ENCODE data around the gene ANTXR2.

ANTXR2 gene

DNA sequence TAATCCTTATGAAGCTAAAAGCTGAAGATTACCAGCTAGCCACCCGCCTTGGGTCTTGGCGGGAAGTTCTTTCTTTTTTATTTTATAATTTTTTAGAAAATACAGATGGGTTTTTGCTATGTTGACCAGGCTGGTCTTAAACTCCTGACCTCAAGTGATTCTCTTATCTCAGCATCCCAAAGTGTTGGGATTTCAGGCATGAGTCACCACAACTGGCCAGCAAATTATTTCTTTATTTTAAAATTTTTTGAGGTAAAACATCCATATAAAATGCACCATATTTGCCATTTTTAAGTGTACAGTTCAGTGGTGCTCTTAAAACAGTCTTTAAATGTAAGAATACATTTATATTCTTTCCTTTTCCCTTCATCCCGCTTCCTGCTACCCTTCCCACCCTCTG, 40.6 kb upstream of the ANTXR2 start:
- Histone ChIP-seq H3K27ac (no peak overlapping the region), H3K36me3 (replicated peaks) (no peaks in the 10 kb centered on the region), H3K27me3 (replicated peaks) (no peaks in the 10 kb centered on the region), H3K4me3 (ENCODE audit: low read depth, low read length) (no peak overlapping the region)
- in situ Hi-C loops (cut with HindIII; ENCODE audit: low pct_ligation_motif_present, low sequenced_read_pairs) = no loop called here
- TF ChIP-seq, protein P1, sequence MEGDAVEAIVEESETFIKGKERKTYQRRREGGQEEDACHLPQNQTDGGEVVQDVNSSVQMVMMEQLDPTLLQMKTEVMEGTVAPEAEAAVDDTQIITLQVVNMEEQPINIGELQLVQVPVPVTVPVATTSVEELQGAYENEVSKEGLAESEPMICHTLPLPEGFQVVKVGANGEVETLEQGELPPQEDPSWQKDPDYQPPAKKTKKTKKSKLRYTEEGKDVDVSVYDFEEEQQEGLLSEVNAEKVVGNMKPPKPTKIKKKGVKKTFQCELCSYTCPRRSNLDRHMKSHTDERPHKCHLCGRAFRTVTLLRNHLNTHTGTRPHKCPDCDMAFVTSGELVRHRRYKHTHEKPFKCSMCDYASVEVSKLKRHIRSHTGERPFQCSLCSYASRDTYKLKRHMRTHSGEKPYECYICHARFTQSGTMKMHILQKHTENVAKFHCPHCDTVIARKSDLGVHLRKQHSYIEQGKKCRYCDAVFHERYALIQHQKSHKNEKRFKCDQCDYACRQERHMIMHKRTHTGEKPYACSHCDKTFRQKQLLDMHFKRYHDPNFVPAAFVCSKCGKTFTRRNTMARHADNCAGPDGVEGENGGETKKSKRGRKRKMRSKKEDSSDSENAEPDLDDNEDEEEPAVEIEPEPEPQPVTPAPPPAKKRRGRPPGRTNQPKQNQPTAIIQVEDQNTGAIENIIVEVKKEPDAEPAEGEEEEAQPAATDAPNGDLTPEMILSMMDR (IDR thresholded peaks at IDR 0.05; ENCODE audit: low read depth, low read length, missing control alignments) = no peak
- DNase-seq = no peak

DNA sequence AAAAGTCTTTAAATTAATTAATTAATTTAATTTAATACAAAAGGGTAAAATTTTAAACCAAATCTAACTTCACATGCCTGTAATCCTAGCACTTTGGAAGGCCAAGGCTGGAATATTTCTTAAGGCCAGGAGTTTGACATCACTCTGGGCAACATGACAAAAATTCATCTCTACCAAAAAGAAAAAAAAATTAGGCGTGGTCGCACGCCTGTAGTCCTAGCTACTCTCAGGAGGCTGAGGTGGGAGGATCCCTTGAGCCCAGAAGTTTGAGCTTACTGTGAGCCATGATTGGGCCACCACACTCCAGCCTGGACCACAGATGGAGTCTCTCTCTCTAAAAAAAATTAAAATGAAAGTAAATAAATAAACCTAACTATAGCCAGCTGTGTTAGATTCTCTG, 39.2 kb upstream of the ANTXR2 start:
- Histone ChIP-seq H3K27me3 (replicated peaks) (no peaks in the 10 kb centered on the region), H3K36me3 (replicated peaks) (no peaks in the 10 kb centered on the region), H3K4me3 (ENCODE audit: low read depth, low read length) (no peak overlapping the region), H3K27ac (no peak overlapping the region)
- TF ChIP-seq, protein P1 (IDR thresholded peaks at IDR 0.05; ENCODE audit: low read depth, low read length, missing control alignments) = no peak
- DNase-seq = no peak
- in situ Hi-C loops (cut with HindIII; ENCODE audit: low pct_ligation_motif_present, low sequenced_read_pairs) = no loop called here

DNA sequence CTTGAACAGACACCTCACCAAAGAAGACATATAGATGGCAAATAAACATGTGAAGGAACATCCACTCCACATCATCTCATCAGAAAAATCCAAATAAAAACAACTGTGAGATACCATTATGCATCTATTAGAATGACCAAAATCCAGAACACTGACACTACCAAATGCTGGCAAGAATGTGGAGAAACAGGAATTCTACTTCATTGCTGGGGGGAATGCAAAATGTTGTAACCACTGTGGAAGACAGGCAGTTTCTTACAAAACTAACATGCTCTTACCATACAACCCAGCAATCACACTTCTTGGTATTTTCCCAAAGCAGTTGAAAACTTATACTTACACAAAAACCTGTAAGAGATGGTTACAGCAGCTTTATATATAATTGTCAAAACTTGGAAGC, 38.2 kb upstream of the ANTXR2 start:
- in situ Hi-C loops (cut with HindIII; ENCODE audit: low pct_ligation_motif_present, low sequenced_read_pairs) = no loop called here
- no peak for DNase-seq
- TF ChIP-seq, protein P1 (IDR thresholded peaks at IDR 0.05; ENCODE audit: low read depth, low read length, missing control alignments) = no peak

DNA sequence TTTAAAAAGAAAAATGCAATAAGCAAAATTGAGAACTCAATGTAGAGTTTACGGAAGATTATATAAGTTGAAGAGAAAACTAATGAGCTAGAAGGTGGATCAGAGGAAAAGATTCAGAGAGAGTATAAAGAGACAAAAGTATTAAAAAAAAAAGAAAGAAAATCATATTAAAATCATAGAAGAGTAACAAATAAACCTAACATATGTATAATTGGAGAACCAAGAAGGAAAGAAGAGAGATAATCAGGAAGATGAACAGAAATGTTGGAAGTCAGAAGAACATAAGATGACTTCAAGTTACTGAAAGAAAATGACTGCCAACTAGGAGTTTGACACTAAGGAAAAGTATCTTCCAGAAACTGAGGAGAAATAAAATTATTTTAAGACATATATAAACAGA, 34.3 kb upstream of the ANTXR2 start:
- Histone ChIP-seq H3K4me3 (ENCODE audit: low read depth, low read length) (no peak overlapping the region), H3K27ac (no peak overlapping the region), H3K27me3 (replicated peaks) (no peaks in the 10 kb centered on the region), H3K36me3 (replicated peaks) (no peaks in the 10 kb centered on the region)
- in situ Hi-C loops (cut with HindIII; ENCODE audit: low pct_ligation_motif_present, low sequenced_read_pairs) = no loop called here
- TF ChIP-seq, protein P1 (IDR thresholded peaks at IDR 0.05; ENCODE audit: low read depth, low read length, missing control alignments) = no peak
- DNase-seq = no peak

More for the DNA sequence above, 38.2 kb upstream of the ANTXR2 start:
- Histone ChIP-seq H3K27me3 (replicated peaks) (no peaks in the 10 kb centered on the region), H3K4me3 (ENCODE audit: low read depth, low read length) (no peak overlapping the region), H3K36me3 (replicated peaks) (no peaks in the 10 kb centered on the region), H3K27ac (no peak overlapping the region)

DNA sequence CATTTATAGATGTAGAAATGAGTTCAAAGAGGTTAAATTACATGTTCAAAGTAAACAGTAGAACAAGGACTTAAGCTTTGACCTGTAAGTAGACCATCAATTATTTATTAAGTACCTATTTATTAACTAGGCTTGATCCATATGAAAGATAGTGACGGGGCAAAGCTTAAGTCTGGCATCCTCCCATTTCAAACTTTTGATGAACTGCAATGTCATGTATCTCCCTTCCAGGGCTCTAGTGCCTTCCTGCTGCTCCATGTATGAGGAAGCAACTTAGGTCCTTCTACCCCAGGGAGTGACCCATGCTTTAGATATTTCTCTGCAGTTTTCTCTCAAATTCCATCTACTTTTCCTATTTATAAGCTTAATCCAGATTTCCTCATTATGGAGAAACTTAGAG, 31.9 kb upstream of the ANTXR2 start:
- Histone ChIP-seq H3K27ac (no peak overlapping the region), H3K27me3 (replicated peaks) (no peaks in the 10 kb centered on the region), H3K36me3 (replicated peaks) (no peaks in the 10 kb centered on the region), H3K4me3 (ENCODE audit: low read depth, low read length) (no peak overlapping the region)
- TF ChIP-seq, protein P1 (IDR thresholded peaks at IDR 0.05; ENCODE audit: low read depth, low read length, missing control alignments) = no peak
- in situ Hi-C loops (cut with HindIII; ENCODE audit: low pct_ligation_motif_present, low sequenced_read_pairs) = no loop called here
- no peak for DNase-seq

DNA sequence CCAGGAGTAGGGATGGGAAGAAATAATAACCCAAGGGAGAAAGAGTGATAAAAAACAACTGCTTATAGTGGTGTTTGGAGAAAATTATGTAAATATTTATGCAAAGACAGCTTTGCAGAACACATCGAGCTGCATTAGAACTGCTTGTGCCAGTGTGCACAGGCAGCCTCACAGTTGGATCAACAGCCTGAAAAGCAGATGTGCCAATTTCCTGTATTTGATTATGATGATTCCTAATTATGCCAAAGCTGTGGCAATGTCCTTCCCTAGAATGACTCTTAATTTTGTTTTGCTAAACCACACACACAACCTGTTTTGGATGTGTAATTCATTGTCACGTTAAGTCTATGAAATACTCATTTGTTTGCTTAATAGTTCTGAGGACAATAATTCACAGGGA, 30.6 kb upstream of the ANTXR2 start:
- H3K27me3 ChIP-seq (replicated peaks) = no peaks in the 10 kb centered on the region
- no peak overlapping the region for H3K4me3 ChIP-seq (ENCODE audit: low read depth, low read length)
- in situ Hi-C loops (cut with HindIII; ENCODE audit: low pct_ligation_motif_present, low sequenced_read_pairs) = no loop called here
- TF ChIP-seq, protein P1 (IDR thresholded peaks at IDR 0.05; ENCODE audit: low read depth, low read length, missing control alignments) = no peak
- no peaks in the 10 kb centered on the region for H3K36me3 ChIP-seq (replicated peaks)
- DNase-seq = no peak
- H3K27ac ChIP-seq = no peak overlapping the region
